HPDE6-E6E7 (cell line): Measurements from ENCODE around the gene MYO15A.

Experiments
- DNase-seq: peaks from one replicate; pipeline ENCODE4 v3.0.0; 2011; ENCODE audit warnings: missing footprints; ENCODE audit errors: extremely low spot score

The MYO15A gene

GRCh38 chr17:18218756-18219415 lies 110.3 kb downstream of the MYO15A start:
- DNase-seq: no peak

GRCh38 chr17:18224053-18224386 lies 115.5 kb downstream of the MYO15A start:
- DNase-seq: no peak

- DNase-seq: no peak
These were observed 116.0 kb downstream of the MYO15A start for GRCh38 chr17:18224387-18225120.

- DNase-seq: peak; percentile 98
These were observed 116.6 kb downstream of the MYO15A start, which contains the start of gene LLGL1 for GRCh38 chr17:18225121-18225641. Gene LLGL1, plus strand, starts transcription at chr17:18225635. Its CDS starts 48 bp downstream, at chr17:18225683.

- DNase-seq: no peak
These were observed 117.2 kb downstream of the MYO15A start for GRCh38 chr17:18225642-18226283.

GRCh38 chr17:18226284-18226945 lies 117.9 kb downstream of the MYO15A start:
- DNase-seq: no peak

GRCh38 chr17:18227635-18228034 lies 119.1 kb downstream of the MYO15A start:
- no peak for DNase-seq

GRCh38 chr17:18228176-18228682 lies 119.7 kb downstream of the MYO15A start:
- no peak for DNase-seq

GRCh38 chr17:18229254-18229653 lies 120.7 kb downstream of the MYO15A start:
- DNase-seq: no peak
